ENCODE results near the gene B3GNT2.
A peak's percentile ranks its signal among the peaks of the same experiment; 100 is the strongest.

The B3GNT2 gene

GRCh38 chr2:62160691-62161090, 35.2 kb upstream of the B3GNT2 start (continued):
- TF ChIP-seq ZNF510 (tag by site-specific recombination; IDR thresholded peaks at IDR 0.05; ENCODE audit: insufficient replicate concordance), result peak; percentile 76
- peak; percentile 76 for TF ChIP-seq ZBTB11 (tag by site-specific recombination; conservative IDR thresholded peaks at IDR 0.05; ENCODE audit: low read depth)
- peak; percentile 62 for TF ChIP-seq ZBTB8A (tag by site-specific recombination; IDR thresholded peaks at IDR 0.05)
- peak; percentile 30 for TF ChIP-seq ZNF654 (tag by site-specific recombination; IDR thresholded peaks at IDR 0.05; ENCODE audit: low read depth)
- TF ChIP-seq, protein P1, sequence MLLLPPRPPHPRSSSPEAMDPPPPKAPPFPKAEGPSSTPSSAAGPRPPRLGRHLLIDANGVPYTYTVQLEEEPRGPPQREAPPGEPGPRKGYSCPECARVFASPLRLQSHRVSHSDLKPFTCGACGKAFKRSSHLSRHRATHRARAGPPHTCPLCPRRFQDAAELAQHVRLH (tag by site-specific recombination; IDR thresholded peaks at IDR 0.05), result 0 out of 2 replicates have a peak, but pooled peaks have one; percentile 11
- peak; percentile 89 for TF ChIP-seq ZNF426 (tag by site-specific recombination; IDR thresholded peaks at IDR 0.05)
- TF ChIP-seq ZNF140 (tag by site-specific recombination; IDR thresholded peaks at IDR 0.05), result peak; percentile 78
- TF ChIP-seq ZNF623 (tag by site-specific recombination; IDR thresholded peaks at IDR 0.05), result peak; percentile 76
- peak; percentile 78; the same call in 1 of the 2 replicates for TF ChIP-seq ZNF202 (tag by site-specific recombination; IDR thresholded peaks at IDR 0.05; ENCODE audit: borderline replicate concordance)
- TF ChIP-seq, protein P2, sequence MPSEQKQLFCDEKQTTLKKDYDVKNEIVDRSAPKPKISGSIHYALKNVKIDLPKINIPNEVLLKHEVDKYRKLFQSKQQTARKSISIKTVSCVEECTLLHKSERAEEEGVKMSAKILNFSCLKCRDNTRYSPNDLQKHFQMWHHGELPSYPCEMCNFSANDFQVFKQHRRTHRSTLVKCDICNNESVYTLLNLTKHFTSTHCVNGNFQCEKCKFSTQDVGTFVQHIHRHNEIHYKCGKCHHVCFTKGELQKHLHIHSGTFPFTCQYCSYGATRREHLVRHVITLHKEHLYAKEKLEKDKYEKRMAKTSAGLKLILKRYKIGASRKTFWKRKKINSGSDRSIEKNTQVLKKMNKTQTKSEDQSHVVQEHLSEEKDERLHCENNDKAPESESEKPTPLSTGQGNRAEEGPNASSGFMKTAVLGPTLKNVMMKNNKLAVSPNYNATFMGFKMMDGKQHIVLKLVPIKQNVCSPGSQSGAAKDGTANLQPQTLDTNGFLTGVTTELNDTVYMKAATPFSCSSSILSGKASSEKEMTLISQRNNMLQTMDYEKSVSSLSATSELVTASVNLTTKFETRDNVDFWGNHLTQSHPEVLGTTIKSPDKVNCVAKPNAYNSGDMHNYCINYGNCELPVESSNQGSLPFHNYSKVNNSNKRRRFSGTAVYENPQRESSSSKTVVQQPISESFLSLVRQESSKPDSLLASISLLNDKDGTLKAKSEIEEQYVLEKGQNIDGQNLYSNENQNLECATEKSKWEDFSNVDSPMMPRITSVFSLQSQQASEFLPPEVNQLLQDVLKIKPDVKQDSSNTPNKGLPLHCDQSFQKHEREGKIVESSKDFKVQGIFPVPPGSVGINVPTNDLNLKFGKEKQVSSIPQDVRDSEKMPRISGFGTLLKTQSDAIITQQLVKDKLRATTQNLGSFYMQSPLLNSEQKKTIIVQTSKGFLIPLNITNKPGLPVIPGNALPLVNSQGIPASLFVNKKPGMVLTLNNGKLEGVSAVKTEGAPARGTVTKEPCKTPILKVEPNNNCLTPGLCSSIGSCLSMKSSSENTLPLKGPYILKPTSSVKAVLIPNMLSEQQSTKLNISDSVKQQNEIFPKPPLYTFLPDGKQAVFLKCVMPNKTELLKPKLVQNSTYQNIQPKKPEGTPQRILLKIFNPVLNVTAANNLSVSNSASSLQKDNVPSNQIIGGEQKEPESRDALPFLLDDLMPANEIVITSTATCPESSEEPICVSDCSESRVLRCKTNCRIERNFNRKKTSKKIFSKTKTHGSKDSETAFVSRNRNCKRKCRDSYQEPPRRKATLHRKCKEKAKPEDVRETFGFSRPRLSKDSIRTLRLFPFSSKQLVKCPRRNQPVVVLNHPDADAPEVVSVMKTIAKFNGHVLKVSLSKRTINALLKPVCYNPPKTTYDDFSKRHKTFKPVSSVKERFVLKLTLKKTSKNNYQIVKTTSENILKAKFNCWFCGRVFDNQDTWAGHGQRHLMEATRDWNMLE (tag by site-specific recombination; conservative IDR thresholded peaks at IDR 0.05; ENCODE audit: low read depth), result peak; percentile 85

DNA sequence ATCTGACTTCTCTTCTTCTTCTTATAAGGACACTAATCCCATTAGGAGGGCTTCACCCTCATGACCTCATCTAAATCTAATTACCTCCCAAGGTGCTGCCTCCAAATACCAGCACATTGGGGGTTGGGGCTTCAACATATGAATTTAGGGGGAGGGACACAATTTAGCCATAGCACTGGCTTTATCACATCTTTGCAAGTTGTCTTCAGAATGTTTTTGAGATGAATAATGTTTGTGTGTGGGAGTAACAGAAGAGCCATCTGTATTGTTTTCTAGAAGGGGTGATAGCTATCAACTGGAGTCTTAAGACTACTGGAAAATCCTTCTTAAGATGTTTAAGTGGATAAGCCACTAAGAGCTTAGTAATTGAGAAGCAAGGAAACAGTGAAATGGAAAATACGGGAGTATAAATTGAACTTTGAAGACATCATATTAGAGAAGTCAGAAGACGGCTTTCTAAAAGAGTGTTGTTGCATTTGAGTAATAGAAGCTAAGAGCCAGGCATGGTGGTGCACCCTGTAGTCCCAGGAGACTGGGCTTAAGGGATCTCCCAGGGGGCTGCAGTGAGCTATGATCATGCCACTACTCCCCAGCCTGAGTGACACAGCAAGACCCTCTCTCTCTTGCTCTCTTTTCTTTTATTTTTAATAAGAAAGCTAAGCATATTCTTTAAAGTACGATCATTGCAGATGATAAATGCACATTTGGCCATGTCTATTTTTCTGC, 32.6 kb upstream of the B3GNT2 start:
- H3K9me3 ChIP-seq (ENCODE audit: control insufficient read depth, insufficient read depth, low read depth, low read length), result no peaks in the 10 kb centered on the region
- H3K4me3 ChIP-seq (ENCODE audit: low read depth, low read length), result no peak overlapping the region
- H3K27ac ChIP-seq (ENCODE audit: extremely low read depth, low read depth, low read length), result no peak overlapping the region
- ChIA-PET POLR2A (no interaction called here), CTCF (interaction anchor here (0.6 kb wide), 1 partner anchor 996 kb away, joined by 3 read pairs; no protein-coding TSS in a partner anchor)
- H3K4me1 ChIP-seq (ENCODE audit: control insufficient read depth, insufficient read depth, low read length), result no peaks in the 10 kb centered on the region
- H3K36me3 ChIP-seq (ENCODE audit: control insufficient read depth in 2 of 2, insufficient read depth in 1 of 2, low read length in 2 of 2), result no peaks in the 10 kb centered on the region
- TF ChIP-seq ZNF26 (tag by site-specific recombination; IDR thresholded peaks at IDR 0.05) (no peak), ZNF707 (tag by site-specific recombination; IDR thresholded peaks at IDR 0.05) (no peak), KLF9 (tag by site-specific recombination; IDR thresholded peaks at IDR 0.05; ENCODE audit: low read depth) (no peak), INSM2 (tag by site-specific recombination; IDR thresholded peaks at IDR 0.05) (no peak), KLF7 (tag by site-specific recombination; IDR thresholded peaks at IDR 0.05; ENCODE audit: borderline replicate concordance) (no peak)
